H1 (cell line): ENCODE data around the gene HNRNPA1. TPM values are rescaled to one million over a fixed set of nuclear protein-coding genes. Genes with fewer than 3 reads are reported as not detected.

ENCODE experiments used
- BCL11A ChIP-seq, 2 experiments: IDR thresholded peaks; one replicate each; pipeline ENCODE4 v1.6.1; 2011; ENCODE audit warnings: low read depth in 2 of 2, low read length in 2 of 2, mild to moderate bottlenecking in 2 of 2
- CTBP2 ChIP-seq: IDR thresholded peaks from 2 replicates; pipeline ENCODE4 v1.7.0; 2011; ENCODE audit warnings: borderline replicate concordance, mild to moderate bottlenecking, moderate library complexity, mixed read lengths, low read length; ENCODE audit not compliant: insufficient read depth, insufficient read length
- RAD21 ChIP-seq, 2 experiments: IDR thresholded peaks in 1 of 2; conservative IDR thresholded peaks in 1 of 2; 2 replicates each; pipeline ENCODE4 v1.6.1; 2011; ENCODE audit warnings: low read depth in 2 of 2, low read length in 2 of 2, improper control_type of control experiment in 1 of 2, inconsistent platforms in 1 of 2, mild to moderate bottlenecking in 1 of 2, moderate library complexity in 1 of 2
- SIN3A ChIP-seq, 2 experiments: IDR thresholded peaks in 1 of 2; conservative IDR thresholded peaks in 1 of 2; 2 replicates each; pipeline ENCODE4 v1.6.1; 2011 to 2012; ENCODE audit warnings: low read length in 2 of 2, improper control_type of control experiment in 1 of 2, low read depth in 1 of 2, mild to moderate bottlenecking in 1 of 2
- TAF7 ChIP-seq: optimal IDR thresholded peaks from 2 replicates; pipeline ENCODE3; 2011; ENCODE audit warnings: low read depth, mild to moderate bottlenecking, inconsistent platforms, low read length, moderate library complexity, borderline replicate concordance
- polyA plus RNA-seq, 7 experiments: library from polyadenylated mRNA; depleted of rRNA in 3 of 7; stranded (reverse) in 5 of 7; unstranded in 2 of 7; fragments of >200 nt in 5 of 7; fragments of 200-250 nt in 2 of 7; gene quantifications; 1 replicate in 5 of 7; 2 replicates in 1 of 7; 4 replicates in 1 of 7; pipeline versions ENCODE4 v1.2.1 to v1.2.3, GENCODE V29; 2011 to 2013; ENCODE audit warnings: missing spikeins in 2 of 7, mixed read lengths in 2 of 7
- total RNA-seq: library from RNA; stranded (reverse); fragmentation: NEBNext Ultra II Directional; extraction: Animal tissue kit (Norgen Biotek cat#: 25700); gene quantifications from 2 replicates; pipeline ENCODE4 v1.2.1, GENCODE V29; 2021
- TF ChIP-seq, protein P1 (sequence below): IDR thresholded peaks from 2 replicates; pipeline ENCODE4 v1.6.1; 2012; ENCODE audit warnings: low read length, inconsistent platforms

HNRNPA1 gene
- total and polyA plus RNA-seq, 2 of the 8 experiments (the other 6 are each of a cell fraction or from before 2014, with no cell fraction given), result 835 to 2,738 TPM

DNA sequence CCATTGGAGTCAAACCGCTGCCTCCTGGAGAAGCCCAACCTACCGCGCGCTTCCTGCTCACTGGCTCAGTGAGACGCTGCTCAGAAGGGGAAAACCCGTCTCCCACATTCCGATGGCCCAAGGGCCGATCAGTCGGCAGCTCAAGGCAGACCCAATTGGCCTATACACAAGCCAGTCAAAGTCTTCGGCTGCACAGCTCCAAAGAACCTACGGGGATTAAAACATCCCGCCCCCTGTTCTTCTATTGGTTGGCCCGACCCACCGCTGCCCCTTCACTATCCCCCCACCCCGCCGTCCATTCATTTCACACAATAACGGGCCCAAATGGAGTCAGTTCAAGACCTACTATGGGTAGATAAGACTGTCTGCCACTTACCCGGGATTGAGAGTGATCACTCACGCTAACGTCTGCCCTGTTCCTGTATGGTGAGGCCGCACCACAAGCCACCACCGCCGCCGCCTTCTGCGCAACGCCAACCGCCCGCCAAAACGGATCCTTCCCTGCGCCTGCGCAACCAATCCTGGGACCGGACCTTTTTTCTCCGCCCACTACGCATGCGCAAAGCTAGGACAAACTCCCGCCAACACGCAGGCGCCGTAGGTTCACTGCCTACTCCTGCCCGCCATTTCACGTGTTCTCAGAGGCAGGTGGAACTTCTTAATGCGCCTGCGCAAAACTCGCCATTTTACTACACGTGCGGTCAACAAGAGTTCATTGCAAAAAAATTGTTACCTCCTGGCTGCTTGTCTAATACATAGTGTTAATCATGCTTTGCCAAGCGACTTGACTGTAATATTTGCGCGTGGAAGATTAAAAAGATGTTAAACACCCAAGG, 676 bp upstream of the HNRNPA1 start, which contains the start of gene CBX5 (continued):
- TF ChIP-seq RAD21 (IDR thresholded peaks at IDR 0.05 in 1 of 2, conservative IDR thresholded peaks at IDR 0.05 in 1 of 2; ENCODE audit: low read depth in 2 of 2, low read length in 2 of 2), result peak in 1 of 2 experiments; percentile 15; a peak in 3 of 4 replicates
- TF ChIP-seq SIN3A (conservative IDR thresholded peaks at IDR 0.05 in 1 of 2, IDR thresholded peaks at IDR 0.05 in 1 of 2; ENCODE audit: low read depth in 1 of 2, low read length in 2 of 2), result peak in 1 of 2 experiments; percentile 80; a peak in 1 of 4 replicates
- no peak for TF ChIP-seq BCL11A (IDR thresholded peaks at IDR 0.05; ENCODE audit: low read depth in 2 of 2, low read length in 2 of 2)
- TF ChIP-seq TAF7, result peak; percentile 97
- TF ChIP-seq CTBP2, result no peak
- TF ChIP-seq, protein P1, sequence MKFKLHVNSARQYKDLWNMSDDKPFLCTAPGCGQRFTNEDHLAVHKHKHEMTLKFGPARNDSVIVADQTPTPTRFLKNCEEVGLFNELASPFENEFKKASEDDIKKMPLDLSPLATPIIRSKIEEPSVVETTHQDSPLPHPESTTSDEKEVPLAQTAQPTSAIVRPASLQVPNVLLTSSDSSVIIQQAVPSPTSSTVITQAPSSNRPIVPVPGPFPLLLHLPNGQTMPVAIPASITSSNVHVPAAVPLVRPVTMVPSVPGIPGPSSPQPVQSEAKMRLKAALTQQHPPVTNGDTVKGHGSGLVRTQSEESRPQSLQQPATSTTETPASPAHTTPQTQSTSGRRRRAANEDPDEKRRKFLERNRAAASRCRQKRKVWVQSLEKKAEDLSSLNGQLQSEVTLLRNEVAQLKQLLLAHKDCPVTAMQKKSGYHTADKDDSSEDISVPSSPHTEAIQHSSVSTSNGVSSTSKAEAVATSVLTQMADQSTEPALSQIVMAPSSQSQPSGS, result peak; percentile 85
